Hepatocyte (in vitro differentiated cells): ENCODE results near the gene ESRRG.

Experiments used
- EZH2 ChIP-seq: fragments of 200-600 bp; sonication (generic); IDR thresholded peaks from 2 replicates; pipeline ENCODE4 v1.6.1; 2016; ENCODE audit warnings: antibody characterized with exemption, mild to moderate bottlenecking, borderline replicate concordance
- EZH2phosphoT487 ChIP-seq: fragments of 200-600 bp; sonication (generic); IDR thresholded peaks from one replicate; pipeline ENCODE4 v1.6.1; 2018; ENCODE audit warnings: antibody characterized with exemption, mild to moderate bottlenecking, low read depth, moderate library complexity; ENCODE audit not compliant: unreplicated experiment, severe bottlenecking
- TF ChIP-seq, protein P1 (sequence below): fragments of 200-600 bp; sonication (generic); IDR thresholded peaks from 2 replicates; pipeline ENCODE4 v1.5.1; 2016; ENCODE audit warnings: antibody characterized with exemption, mild to moderate bottlenecking; ENCODE audit not compliant: poor library complexity

DNA sequence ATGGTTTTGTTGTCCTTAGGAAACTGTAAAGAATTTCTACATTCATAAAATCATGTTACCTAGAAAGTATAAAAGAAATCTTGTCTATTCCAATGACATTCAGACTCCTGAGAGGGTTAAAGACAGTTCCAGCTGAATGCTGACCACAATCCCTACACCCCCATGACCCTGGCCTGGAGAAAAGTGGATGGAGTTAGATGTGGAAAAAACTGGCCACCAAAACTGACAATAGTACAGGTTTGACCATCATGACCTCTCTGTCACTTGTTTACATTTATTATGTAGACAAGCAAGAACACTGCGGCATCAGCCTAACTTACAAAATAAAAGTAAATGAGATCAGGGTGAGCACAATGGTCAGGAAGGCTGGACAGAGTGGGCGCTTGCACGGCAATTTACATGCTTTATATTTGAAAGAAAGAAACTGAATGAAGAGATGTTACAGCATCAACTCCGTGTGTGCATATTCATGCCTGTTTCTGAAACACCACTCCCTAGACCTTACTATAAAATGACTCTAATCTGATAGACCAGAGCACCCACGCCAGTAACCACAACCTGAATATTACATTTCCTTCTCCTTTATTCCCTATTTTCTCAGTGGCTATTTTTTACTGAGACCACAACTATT is 116.0 kb downstream of the ESRRG start:
- TF ChIP-seq, protein P1, sequence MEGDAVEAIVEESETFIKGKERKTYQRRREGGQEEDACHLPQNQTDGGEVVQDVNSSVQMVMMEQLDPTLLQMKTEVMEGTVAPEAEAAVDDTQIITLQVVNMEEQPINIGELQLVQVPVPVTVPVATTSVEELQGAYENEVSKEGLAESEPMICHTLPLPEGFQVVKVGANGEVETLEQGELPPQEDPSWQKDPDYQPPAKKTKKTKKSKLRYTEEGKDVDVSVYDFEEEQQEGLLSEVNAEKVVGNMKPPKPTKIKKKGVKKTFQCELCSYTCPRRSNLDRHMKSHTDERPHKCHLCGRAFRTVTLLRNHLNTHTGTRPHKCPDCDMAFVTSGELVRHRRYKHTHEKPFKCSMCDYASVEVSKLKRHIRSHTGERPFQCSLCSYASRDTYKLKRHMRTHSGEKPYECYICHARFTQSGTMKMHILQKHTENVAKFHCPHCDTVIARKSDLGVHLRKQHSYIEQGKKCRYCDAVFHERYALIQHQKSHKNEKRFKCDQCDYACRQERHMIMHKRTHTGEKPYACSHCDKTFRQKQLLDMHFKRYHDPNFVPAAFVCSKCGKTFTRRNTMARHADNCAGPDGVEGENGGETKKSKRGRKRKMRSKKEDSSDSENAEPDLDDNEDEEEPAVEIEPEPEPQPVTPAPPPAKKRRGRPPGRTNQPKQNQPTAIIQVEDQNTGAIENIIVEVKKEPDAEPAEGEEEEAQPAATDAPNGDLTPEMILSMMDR: no peak
- TF ChIP-seq EZH2: no peak
- no peak for TF ChIP-seq EZH2phosphoT487
